ENCODE results near the gene GABRB2.

The GABRB2 gene

GRCh38 chr5:161431963-161432362 lies 114.6 kb downstream of the GABRB2 start:
- no peaks in the 10 kb centered on the region for H3K27me3 ChIP-seq (ENCODE audit: control insufficient read depth in 1 of 2, insufficient read depth in 1 of 2, low read length in 2 of 2)
- no peak overlapping the region for H2BK120ac ChIP-seq (ENCODE audit: low read depth, low read length)
- no peak overlapping the region for H2BK12ac ChIP-seq (ENCODE audit: low read length in 2 of 2)
- no peak overlapping the region for H4K8ac ChIP-seq (ENCODE audit: low read length)
- H3K14ac ChIP-seq (ENCODE audit: low read length in 2 of 2): no peak overlapping the region
- no peak overlapping the region for H2BK5ac ChIP-seq (ENCODE audit: low read depth, low read length, poor library complexity, severe bottlenecking)
- H2BK15ac ChIP-seq (ENCODE audit: low read depth, poor library complexity, severe bottlenecking): no peak overlapping the region
- H3K23ac ChIP-seq (ENCODE audit: low read length in 2 of 2): no peak overlapping the region
- H3K27ac ChIP-seq (ENCODE audit: low read length, poor library complexity, severe bottlenecking): no peak overlapping the region
- H3K9ac ChIP-seq (ENCODE audit: low read length): no peak overlapping the region
- WGBS: no CpG with 5 or more reads among the region's 1 CpG
- DNase-seq: no peak
- no peak overlapping the region for H3K4ac ChIP-seq (ENCODE audit: low read depth in 1 of 2, low read length in 2 of 2)
- no peaks in the 10 kb centered on the region for H3K36me3 ChIP-seq (ENCODE audit: control insufficient read depth in 1 of 2, insufficient read depth in 2 of 2, low read depth in 1 of 2, low read length in 2 of 2)
- no peaks in the 10 kb centered on the region for H3K4me1 ChIP-seq (ENCODE audit: control insufficient read depth, insufficient read depth, low read depth, low read length)
- no peaks in the 10 kb centered on the region for H3K9me3 ChIP-seq (ENCODE audit: control insufficient read depth, low read length)
- no peak overlapping the region for H2AFZ ChIP-seq (ENCODE audit: low read depth, low read length)
- H4K91ac ChIP-seq (ENCODE audit: low read length): no peak overlapping the region
- H3K18ac ChIP-seq (ENCODE audit: low read depth in 1 of 2, low read length in 2 of 2): no peak overlapping the region
- no peak overlapping the region for H3K4me3 ChIP-seq (ENCODE audit: insufficient read depth in 1 of 2, low read depth in 1 of 2, low read length in 2 of 2)
- H3K79me1 ChIP-seq (replicated peaks; ENCODE audit: low read length, poor library complexity, severe bottlenecking): no peaks in the 10 kb centered on the region
- no peak overlapping the region for H2AK5ac ChIP-seq (ENCODE audit: low read length, severe bottlenecking)
- no peak overlapping the region for H3K4me2 ChIP-seq (ENCODE audit: low read length, poor library complexity, severe bottlenecking)

- Histone ChIP-seq H3K36me3 (ENCODE audit: control insufficient read depth in 1 of 2, insufficient read depth in 2 of 2, low read depth in 1 of 2, low read length in 2 of 2) (no peaks in the 10 kb centered on the region), H3K4ac (ENCODE audit: low read depth in 1 of 2, low read length in 2 of 2) (no peak overlapping the region), H2BK5ac (ENCODE audit: low read depth, low read length, poor library complexity, severe bottlenecking) (no peak overlapping the region), H2BK12ac (ENCODE audit: low read length in 2 of 2) (no peak overlapping the region), H3K79me1 (replicated peaks; ENCODE audit: low read length, poor library complexity, severe bottlenecking) (no peaks in the 10 kb centered on the region), H4K8ac (ENCODE audit: low read length) (no peak overlapping the region), H3K14ac (ENCODE audit: low read length in 2 of 2) (no peak overlapping the region), H3K23ac (ENCODE audit: low read length in 2 of 2) (no peak overlapping the region), H3K4me1 (ENCODE audit: control insufficient read depth, insufficient read depth, low read depth, low read length) (no peaks in the 10 kb centered on the region), H2AK5ac (ENCODE audit: low read length, severe bottlenecking) (no peak overlapping the region), H2BK15ac (ENCODE audit: low read depth, poor library complexity, severe bottlenecking) (no peak overlapping the region), H4K91ac (ENCODE audit: low read length) (no peak overlapping the region), H3K27me3 (ENCODE audit: control insufficient read depth in 1 of 2, insufficient read depth in 1 of 2, low read length in 2 of 2) (no peaks in the 10 kb centered on the region), H3K18ac (ENCODE audit: low read depth in 1 of 2, low read length in 2 of 2) (no peak overlapping the region), H3K4me2 (ENCODE audit: low read length, poor library complexity, severe bottlenecking) (no peak overlapping the region), H2AFZ (ENCODE audit: low read depth, low read length) (no peak overlapping the region), H3K9ac (ENCODE audit: low read length) (no peak overlapping the region), H2BK120ac (ENCODE audit: low read depth, low read length) (no peak overlapping the region), H3K4me3 (ENCODE audit: insufficient read depth in 1 of 2, low read depth in 1 of 2, low read length in 2 of 2) (no peak overlapping the region), H3K9me3 (ENCODE audit: control insufficient read depth, low read length) (peaks cover 13% of the 10 kb centered on the region), H3K27ac (ENCODE audit: low read length, poor library complexity, severe bottlenecking) (no peak overlapping the region)
- WGBS: 67% methylated on average over 3 of the region's 4 CpGs
- no peak for DNase-seq
These were observed 125.5 kb downstream of the GABRB2 start for GRCh38 chr5:161421067-161421466.

- Histone ChIP-seq H2AK5ac (ENCODE audit: low read length, severe bottlenecking) (no peak overlapping the region), H2BK5ac (ENCODE audit: low read depth, low read length, poor library complexity, severe bottlenecking) (no peak overlapping the region), H2BK120ac (ENCODE audit: low read depth, low read length) (no peak overlapping the region), H3K79me1 (replicated peaks; ENCODE audit: low read length, poor library complexity, severe bottlenecking) (no peaks in the 10 kb centered on the region), H3K4me3 (ENCODE audit: insufficient read depth in 1 of 2, low read depth in 1 of 2, low read length in 2 of 2) (no peak overlapping the region), H3K4me1 (ENCODE audit: control insufficient read depth, insufficient read depth, low read depth, low read length) (no peaks in the 10 kb centered on the region), H3K4ac (ENCODE audit: low read depth in 1 of 2, low read length in 2 of 2) (no peak overlapping the region), H3K18ac (ENCODE audit: low read depth in 1 of 2, low read length in 2 of 2) (no peak overlapping the region), H4K91ac (ENCODE audit: low read length) (no peak overlapping the region), H2AFZ (ENCODE audit: low read depth, low read length) (no peak overlapping the region), H3K9me3 (ENCODE audit: control insufficient read depth, low read length) (peaks cover 13% of the 10 kb centered on the region), H2BK12ac (ENCODE audit: low read length in 2 of 2) (no peak overlapping the region), H3K36me3 (ENCODE audit: control insufficient read depth in 1 of 2, insufficient read depth in 2 of 2, low read depth in 1 of 2, low read length in 2 of 2) (no peaks in the 10 kb centered on the region), H3K4me2 (ENCODE audit: low read length, poor library complexity, severe bottlenecking) (no peak overlapping the region), H4K8ac (ENCODE audit: low read length) (no peak overlapping the region), H3K27me3 (ENCODE audit: control insufficient read depth in 1 of 2, insufficient read depth in 1 of 2, low read length in 2 of 2) (no peaks in the 10 kb centered on the region), H2BK15ac (ENCODE audit: low read depth, poor library complexity, severe bottlenecking) (no peak overlapping the region), H3K27ac (ENCODE audit: low read length, poor library complexity, severe bottlenecking) (no peak overlapping the region), H3K9ac (ENCODE audit: low read length) (no peak overlapping the region), H3K23ac (ENCODE audit: low read length in 2 of 2) (no peak overlapping the region), H3K14ac (ENCODE audit: low read length in 2 of 2) (no peak overlapping the region)
- no peak for DNase-seq
- WGBS: 50% methylated on average over 2 of the region's 3 CpGs
These were observed 126.0 kb downstream of the GABRB2 start for GRCh38 chr5:161420521-161420920.

- Histone ChIP-seq H3K4me3 (ENCODE audit: insufficient read depth in 1 of 2, low read depth in 1 of 2, low read length in 2 of 2) (no peak overlapping the region), H2BK120ac (ENCODE audit: low read depth, low read length) (no peak overlapping the region)
These were observed 131.6 kb downstream of the GABRB2 start for GRCh38 chr5:161414896-161415295.

More at GRCh38 chr5:161414896-161415295, 131.6 kb downstream of the GABRB2 start:
- H3K14ac ChIP-seq (ENCODE audit: low read length in 2 of 2): no peak overlapping the region
- H2BK15ac ChIP-seq (ENCODE audit: low read depth, poor library complexity, severe bottlenecking): no peak overlapping the region
- no peaks in the 10 kb centered on the region for H3K4me1 ChIP-seq (ENCODE audit: control insufficient read depth, insufficient read depth, low read depth, low read length)
- H3K79me1 ChIP-seq (replicated peaks; ENCODE audit: low read length, poor library complexity, severe bottlenecking): no peaks in the 10 kb centered on the region
- H3K27me3 ChIP-seq (ENCODE audit: control insufficient read depth in 1 of 2, insufficient read depth in 1 of 2, low read length in 2 of 2): no peaks in the 10 kb centered on the region
- H3K9ac ChIP-seq (ENCODE audit: low read length): no peak overlapping the region
- 74% methylated on average over 3 of the region's 3 CpGs for WGBS
- H4K91ac ChIP-seq (ENCODE audit: low read length): no peak overlapping the region
- no peak overlapping the region for H3K4ac ChIP-seq (ENCODE audit: low read depth in 1 of 2, low read length in 2 of 2)
- H3K4me2 ChIP-seq (ENCODE audit: low read length, poor library complexity, severe bottlenecking): no peak overlapping the region
- H3K27ac ChIP-seq (ENCODE audit: low read length, poor library complexity, severe bottlenecking): no peak overlapping the region
- no peak overlapping the region for H2AK5ac ChIP-seq (ENCODE audit: low read length, severe bottlenecking)
- H2BK5ac ChIP-seq (ENCODE audit: low read depth, low read length, poor library complexity, severe bottlenecking): no peak overlapping the region
- no peak overlapping the region for H3K18ac ChIP-seq (ENCODE audit: low read depth in 1 of 2, low read length in 2 of 2)
- H2AFZ ChIP-seq (ENCODE audit: low read depth, low read length): no peak overlapping the region
- H3K36me3 ChIP-seq (ENCODE audit: control insufficient read depth in 1 of 2, insufficient read depth in 2 of 2, low read depth in 1 of 2, low read length in 2 of 2): no peaks in the 10 kb centered on the region
- H3K9me3 ChIP-seq (ENCODE audit: control insufficient read depth, low read length): no peaks in the 10 kb centered on the region
- H3K23ac ChIP-seq (ENCODE audit: low read length in 2 of 2): no peak overlapping the region
- DNase-seq: no peak
- H4K8ac ChIP-seq (ENCODE audit: low read length): no peak overlapping the region
- no peak overlapping the region for H2BK12ac ChIP-seq (ENCODE audit: low read length in 2 of 2)

All from mesenchymal stem cell (in vitro differentiated cells and primary cell).